Hepatocyte (in vitro differentiated cells): ENCODE data around the gene TMEM256.

Experiments used
- CTCF ChIP-seq: fragments of 200-600 bp; sonication (generic); IDR thresholded peaks from 2 replicates; pipeline ENCODE4 v1.5.1; 2016; ENCODE audit warnings: antibody characterized with exemption, mild to moderate bottlenecking; ENCODE audit not compliant: poor library complexity
- EZH2phosphoT487 ChIP-seq: fragments of 200-600 bp; sonication (generic); IDR thresholded peaks from one replicate; pipeline ENCODE4 v1.6.1; 2018; ENCODE audit warnings: antibody characterized with exemption, mild to moderate bottlenecking, low read depth, moderate library complexity; ENCODE audit not compliant: unreplicated experiment, severe bottlenecking

- TF ChIP-seq EZH2phosphoT487 (no peak), CTCF (no peak)
Observed at GRCh38 chr17:7408252-7408727, 4.4 kb upstream of the TMEM256 start.
